NB4 (cell line): ENCODE data around the gene NAA35.

Source experiments
- DNase-seq: peaks from one replicate; pipeline ENCODE4 v3.0.0; 2010; ENCODE audit warnings: low read depth
- H3K4me3 ChIP-seq: one replicate; pipeline ENCODE4 v1.5.1; 2011; ENCODE audit warnings: mild to moderate bottlenecking, low read depth, low read length, moderate library complexity
- MYC ChIP-seq: IDR thresholded peaks from 2 replicates; pipeline ENCODE4 v1.6.1; 2011; ENCODE audit warnings: low read depth, low read length
- POLR2A ChIP-seq: IDR thresholded peaks from 2 replicates; pipeline ENCODE4 v1.6.1; 2011; ENCODE audit warnings: mild to moderate bottlenecking; ENCODE audit not compliant: insufficient read length; ENCODE audit errors: extremely low read depth
- TF ChIP-seq, protein P1 (sequence below): IDR thresholded peaks from 2 replicates; pipeline ENCODE4 v1.6.1; 2011; ENCODE audit warnings: low read depth, low read length
- TF ChIP-seq, protein P2 (sequence below): IDR thresholded peaks from one replicate; pipeline ENCODE4 v1.5.1; 2012; ENCODE audit warnings: low read depth, low read length

Gene NAA35

DNA sequence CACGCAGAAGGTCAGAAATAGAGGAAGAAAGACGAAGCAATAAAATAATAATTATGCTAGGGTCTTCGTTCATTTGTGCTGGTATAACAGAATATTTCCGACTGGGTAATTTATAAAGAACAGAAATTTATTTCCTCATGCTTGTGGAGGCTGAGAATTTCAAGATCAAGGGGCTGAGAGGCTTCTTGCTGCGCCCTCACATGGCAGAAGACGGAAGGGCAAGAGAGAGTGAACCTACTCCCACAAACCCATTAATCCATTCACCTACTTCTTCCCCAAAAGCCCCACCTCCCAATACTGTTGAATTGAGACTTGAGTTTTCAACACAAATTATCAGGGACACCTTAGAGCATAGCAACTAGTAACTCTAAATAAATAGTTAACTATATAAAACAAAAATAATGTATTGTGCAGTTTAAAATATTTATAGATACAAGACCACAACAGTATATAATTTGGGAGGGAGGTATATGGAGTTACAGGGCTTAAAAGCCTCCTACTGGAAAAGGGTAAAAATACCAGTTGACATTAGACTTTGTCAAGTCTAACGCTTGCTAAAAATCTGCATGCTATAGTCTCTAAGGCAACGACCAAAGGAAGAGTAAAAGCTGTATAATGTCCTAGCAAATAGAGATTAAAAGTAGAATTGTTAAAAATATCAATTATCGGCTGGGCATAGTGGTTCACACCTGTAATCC is 40.3 kb upstream of the NAA35 start:
- peak; percentile 69 for DNase-seq
- TF ChIP-seq, protein P1, sequence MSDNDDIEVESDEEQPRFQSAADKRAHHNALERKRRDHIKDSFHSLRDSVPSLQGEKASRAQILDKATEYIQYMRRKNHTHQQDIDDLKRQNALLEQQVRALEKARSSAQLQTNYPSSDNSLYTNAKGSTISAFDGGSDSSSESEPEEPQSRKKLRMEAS = no peak
- TF ChIP-seq POLR2A (no peak), MYC (no peak)
- TF ChIP-seq, protein P2, sequence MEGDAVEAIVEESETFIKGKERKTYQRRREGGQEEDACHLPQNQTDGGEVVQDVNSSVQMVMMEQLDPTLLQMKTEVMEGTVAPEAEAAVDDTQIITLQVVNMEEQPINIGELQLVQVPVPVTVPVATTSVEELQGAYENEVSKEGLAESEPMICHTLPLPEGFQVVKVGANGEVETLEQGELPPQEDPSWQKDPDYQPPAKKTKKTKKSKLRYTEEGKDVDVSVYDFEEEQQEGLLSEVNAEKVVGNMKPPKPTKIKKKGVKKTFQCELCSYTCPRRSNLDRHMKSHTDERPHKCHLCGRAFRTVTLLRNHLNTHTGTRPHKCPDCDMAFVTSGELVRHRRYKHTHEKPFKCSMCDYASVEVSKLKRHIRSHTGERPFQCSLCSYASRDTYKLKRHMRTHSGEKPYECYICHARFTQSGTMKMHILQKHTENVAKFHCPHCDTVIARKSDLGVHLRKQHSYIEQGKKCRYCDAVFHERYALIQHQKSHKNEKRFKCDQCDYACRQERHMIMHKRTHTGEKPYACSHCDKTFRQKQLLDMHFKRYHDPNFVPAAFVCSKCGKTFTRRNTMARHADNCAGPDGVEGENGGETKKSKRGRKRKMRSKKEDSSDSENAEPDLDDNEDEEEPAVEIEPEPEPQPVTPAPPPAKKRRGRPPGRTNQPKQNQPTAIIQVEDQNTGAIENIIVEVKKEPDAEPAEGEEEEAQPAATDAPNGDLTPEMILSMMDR = peak; percentile 38
- no peak overlapping the region for H3K4me3 ChIP-seq

DNA sequence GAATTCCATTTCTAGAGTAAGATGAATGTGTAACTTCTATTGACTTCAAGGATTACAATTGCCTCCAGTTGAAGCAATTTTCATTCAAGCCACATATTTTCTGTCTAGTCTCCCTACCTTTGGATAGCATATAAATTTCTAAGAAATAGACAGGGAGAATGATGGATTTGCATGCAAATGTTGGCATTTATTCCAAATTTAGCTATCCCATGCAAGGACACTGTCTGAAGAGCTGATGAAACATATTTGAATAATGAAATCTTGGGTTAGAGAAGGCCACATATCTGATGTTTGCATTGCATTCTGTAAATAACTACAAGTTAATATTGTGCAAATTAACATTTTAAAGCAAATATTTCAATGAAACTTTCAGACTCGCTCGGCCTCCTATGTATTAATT is 36.0 kb upstream of the NAA35 start:
- no peak overlapping the region for H3K4me3 ChIP-seq
- no peak for DNase-seq
- TF ChIP-seq MYC = no peak
- TF ChIP-seq, protein P2 = no peak
- TF ChIP-seq POLR2A = no peak
- TF ChIP-seq, protein P1 = no peak

DNA sequence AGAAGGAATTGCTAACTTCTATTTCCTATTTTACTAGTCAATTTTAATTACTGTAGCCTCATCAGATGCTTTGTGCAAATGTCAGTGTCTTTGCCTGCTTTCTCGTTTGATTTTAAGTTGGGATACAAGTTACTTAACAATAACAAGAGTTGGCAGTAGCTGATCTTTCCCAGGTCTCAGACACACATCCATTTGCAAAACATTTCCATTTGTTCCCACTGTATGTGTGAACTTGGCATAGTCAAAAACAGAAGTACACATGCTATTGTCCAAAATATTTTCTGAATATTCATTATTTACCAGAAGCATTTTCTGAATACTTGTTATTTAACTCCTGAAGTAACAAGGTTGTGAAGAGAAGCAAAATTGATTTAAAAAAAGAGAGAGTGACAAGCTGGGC is 35.0 kb upstream of the NAA35 start:
- TF ChIP-seq POLR2A (no peak), MYC (no peak)
- TF ChIP-seq, protein P2 = no peak
- TF ChIP-seq, protein P1 = no peak
- no peak overlapping the region for H3K4me3 ChIP-seq
- no peak for DNase-seq

DNA sequence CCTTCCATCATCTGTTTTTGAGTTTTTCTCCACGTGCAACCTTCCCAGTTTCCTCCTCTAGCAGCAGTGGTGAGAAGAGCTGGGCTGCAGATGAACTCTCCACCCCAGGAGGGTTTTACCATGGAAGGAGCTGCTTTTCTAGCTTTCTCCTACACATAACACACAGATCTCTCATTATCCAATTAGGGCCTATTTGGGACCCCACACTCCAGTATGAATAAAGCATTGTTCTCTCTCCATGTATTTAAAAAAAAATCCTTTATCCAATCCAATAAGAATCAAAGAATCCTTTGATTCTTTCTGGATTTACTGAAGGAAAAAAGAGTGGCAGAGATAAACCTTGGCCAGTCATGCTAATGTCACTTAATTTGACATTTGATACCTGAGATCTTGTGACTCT is 31.6 kb upstream of the NAA35 start:
- no peak for DNase-seq
- TF ChIP-seq POLR2A (no peak), MYC (no peak)
- TF ChIP-seq, protein P2 = no peak
- TF ChIP-seq, protein P1 = no peak
- no peak overlapping the region for H3K4me3 ChIP-seq

DNA sequence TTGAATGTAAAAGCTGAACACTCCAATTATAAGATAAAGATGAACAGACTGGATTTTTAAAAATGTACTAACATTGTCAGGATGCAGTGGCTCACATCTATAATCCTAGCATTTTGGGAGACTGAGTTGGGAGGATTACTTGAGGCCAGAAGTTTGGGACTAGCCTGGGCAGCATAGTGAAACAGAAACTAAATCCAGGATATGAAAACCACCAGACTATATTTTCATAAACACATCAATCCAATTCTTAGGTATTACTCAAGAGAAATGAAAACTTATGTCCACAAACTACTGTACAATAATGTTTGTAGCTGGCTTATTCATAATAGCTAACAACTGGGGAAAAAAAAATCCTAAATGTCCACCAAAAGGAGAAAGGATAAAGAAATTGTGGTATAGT is 26.8 kb upstream of the NAA35 start:
- TF ChIP-seq, protein P2 = no peak
- TF ChIP-seq POLR2A = no peak
- TF ChIP-seq MYC = no peak
- TF ChIP-seq, protein P1 = no peak
- DNase-seq = no peak

More for the DNA sequence above, 26.8 kb upstream of the NAA35 start:
- no peak overlapping the region for H3K4me3 ChIP-seq
